ENCODE data around the gene SCARB1.
A peak's percentile ranks its signal among the peaks of the same experiment; 100 is the strongest.

Gene SCARB1

DNA sequence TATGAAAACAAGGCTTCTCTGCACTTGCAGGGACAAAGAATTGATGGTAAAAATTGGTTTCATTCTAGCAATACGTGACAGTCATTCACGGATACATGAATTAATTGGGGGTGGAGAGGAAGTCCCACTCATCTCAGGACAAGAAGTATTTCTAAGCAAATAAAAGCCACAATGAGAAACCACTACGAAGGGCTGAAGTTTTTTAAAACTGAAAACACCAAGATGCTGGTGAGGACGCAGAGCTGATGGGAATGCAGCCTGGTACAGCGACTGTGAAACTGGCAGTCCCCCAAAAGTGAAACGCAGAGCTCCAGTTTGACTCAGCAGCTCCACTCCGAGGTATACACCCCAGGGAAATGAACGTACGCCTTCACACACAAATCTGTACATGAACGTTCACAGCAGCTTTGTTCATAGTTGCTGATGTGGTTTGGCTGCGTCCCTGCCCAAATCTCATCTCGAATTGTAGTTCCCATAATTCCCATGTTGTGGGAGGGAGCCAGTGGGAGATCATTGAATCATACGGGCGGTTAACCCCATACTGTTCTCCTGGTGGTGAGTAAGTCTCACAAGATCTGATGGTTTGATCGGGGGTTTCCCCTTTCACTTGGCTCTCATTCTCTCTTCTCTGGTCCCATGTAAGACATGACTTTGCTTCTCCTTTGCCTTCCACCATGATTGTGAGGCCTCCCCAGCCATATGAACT lies 89.0 kb downstream of the SCARB1 start:
- DNase-seq (ENCODE audit: low read depth): peak; percentile 98

DNA sequence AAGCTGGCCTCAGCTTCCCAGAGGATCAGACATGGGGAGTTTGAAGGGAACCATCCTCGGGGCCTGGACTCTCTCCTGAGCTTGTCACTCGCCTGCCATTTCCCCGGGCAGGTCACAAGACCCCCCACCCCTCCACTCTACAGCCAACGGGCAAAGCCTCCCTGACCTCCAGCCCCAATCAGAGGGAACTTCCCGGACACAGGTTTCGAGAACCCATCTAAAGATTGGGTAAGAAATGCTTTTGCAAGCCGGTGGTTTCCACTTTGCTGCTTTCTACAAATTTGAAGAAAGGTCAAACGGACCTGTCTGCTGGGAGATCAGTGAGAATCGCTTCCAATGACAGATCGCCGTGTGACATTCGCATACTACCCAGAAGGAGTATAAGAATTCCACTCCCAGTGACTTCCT lies 89.6 kb downstream of the SCARB1 start:
- peak; percentile 70 for DNase-seq (ENCODE audit: low read depth)

- no peak for DNase-seq (ENCODE audit: low read depth)
Observed at GRCh38 chr12:124772289-124773170, 91.1 kb downstream of the SCARB1 start.

DNA sequence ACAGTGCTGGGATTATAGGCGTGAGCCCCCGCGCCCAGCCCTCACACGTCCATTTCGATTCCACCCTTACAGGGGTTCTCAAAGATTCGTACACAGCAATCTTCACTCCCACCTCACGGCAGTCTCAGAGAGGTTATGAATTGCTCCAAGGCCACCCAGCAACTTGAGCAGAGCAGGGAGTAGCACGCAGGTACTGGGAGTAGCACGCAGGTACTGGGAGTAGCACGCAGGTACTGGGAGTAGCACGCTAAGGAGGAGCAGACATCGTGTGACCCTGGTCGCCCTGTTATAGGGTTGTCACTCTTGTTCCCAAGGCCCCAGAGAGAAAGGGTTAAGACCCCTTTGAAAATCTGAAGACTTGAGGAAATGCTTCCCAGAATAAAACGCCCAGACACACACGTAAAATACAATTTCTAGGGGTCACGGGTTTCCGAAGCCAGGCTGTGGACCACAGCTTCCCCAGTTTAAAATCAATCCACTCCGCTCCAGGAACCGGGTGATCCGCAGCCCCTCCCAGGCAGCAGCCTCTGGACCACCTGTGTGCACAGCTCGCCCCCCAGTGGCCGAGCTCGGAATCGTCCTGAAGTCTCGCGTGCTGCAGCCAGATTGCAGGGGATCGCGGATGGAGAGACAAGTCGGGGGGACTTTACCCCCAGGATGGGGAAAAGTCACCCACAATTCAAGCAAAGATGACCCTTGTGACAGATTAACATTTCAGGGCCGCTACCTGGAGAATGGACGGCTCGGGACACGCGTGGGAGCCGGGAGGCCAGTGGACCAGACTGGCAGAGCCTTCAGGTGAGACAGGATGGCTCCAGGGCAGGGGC lies 92.0 kb downstream of the SCARB1 start:
- no peak for DNase-seq (ENCODE audit: low read depth)

DNA sequence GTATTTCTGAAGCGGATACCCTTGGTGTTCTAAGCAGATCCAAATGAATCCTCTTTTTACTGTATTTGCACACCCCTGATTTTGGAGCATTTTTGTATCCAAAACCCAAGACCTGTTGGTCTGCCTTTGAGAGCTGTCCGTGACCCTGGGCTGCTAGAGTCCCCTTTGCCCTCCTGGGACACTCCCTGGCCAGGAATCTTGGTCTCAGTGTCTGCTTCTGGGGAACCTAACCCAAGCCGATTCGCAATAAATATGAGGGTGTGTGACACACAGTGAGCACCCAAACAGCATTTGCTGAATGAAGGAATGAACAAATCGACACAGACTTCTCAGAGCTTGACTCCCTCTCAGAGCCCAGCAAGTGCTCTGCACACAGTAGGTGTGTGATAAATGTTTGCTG lies 92.9 kb downstream of the SCARB1 start:
- no peak for DNase-seq (ENCODE audit: low read depth)

DNA sequence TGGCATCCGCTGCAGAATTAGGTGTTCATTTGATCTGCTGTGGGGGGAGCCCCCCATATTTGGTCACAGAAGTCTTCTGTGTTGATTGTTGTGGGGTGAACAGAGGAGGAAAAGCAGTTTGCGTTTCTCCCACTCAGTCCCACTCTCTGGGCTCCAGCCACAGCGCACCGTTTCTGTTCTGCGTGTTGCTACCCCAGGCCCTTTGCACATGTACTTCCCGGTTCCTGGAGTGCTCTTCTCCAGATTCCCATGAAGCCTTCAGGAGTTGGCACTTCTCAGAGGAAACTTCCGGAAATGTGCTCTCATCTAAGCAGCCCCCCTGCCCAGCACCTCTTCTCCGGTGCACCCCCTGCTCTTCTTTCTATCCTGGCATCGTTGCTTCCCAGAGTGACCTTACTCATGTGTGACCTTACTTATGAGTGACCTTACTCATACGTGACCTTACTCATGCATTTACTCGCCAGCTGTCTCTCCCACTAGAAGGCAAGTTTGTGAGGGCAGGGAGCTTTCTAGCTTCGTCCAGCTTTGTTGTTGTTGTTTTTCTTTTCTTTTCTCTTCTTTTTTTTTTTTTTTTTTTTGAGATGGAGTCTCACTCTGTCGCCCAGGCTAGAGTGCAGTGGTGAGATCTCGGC lies 93.7 kb downstream of the SCARB1 start:
- no peak for DNase-seq (ENCODE audit: low read depth)

DNA sequence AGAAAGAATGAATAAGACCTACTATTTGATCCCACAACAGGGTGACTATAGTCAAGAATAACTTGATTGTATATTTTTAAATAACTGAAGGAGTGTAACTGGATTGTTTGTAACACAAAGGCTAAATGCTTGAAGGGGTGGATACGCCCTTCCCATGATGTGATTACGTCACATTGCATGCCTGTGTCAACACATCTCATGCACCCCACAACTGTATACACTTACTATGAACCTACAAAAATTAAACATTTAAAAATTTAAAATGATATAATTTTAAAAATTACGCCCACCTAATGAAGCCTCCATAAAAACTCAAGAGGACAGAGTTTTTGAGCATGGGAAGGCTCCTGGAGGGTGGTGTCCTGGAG lies 94.5 kb downstream of the SCARB1 start:
- no peak for DNase-seq (ENCODE audit: low read depth)

- no peak for DNase-seq (ENCODE audit: low read depth)
Observed at GRCh38 chr12:124768452-124769162, 95.1 kb downstream of the SCARB1 start.

GRCh38 chr12:124767066-124767821 lies 96.4 kb downstream of the SCARB1 start:
- peak; percentile 50 for DNase-seq (ENCODE audit: low read depth)

DNA sequence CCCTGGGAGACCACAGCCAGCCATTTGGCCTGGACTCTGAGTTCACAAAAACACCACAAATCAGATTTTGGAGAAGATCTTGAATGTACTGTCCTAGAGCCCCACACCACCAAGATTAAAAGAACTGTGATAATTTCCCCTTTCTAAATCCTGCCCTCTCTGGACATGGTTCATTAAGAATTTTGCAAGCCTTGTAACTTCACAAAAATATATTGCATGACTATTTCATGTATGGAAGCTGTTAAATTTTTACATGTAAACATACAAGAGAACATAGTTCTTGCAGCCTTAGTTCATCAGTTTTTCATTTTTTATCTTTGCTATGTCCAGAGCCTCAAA lies 97.0 kb downstream of the SCARB1 start:
- DNase-seq (ENCODE audit: low read depth): no peak

DNA sequence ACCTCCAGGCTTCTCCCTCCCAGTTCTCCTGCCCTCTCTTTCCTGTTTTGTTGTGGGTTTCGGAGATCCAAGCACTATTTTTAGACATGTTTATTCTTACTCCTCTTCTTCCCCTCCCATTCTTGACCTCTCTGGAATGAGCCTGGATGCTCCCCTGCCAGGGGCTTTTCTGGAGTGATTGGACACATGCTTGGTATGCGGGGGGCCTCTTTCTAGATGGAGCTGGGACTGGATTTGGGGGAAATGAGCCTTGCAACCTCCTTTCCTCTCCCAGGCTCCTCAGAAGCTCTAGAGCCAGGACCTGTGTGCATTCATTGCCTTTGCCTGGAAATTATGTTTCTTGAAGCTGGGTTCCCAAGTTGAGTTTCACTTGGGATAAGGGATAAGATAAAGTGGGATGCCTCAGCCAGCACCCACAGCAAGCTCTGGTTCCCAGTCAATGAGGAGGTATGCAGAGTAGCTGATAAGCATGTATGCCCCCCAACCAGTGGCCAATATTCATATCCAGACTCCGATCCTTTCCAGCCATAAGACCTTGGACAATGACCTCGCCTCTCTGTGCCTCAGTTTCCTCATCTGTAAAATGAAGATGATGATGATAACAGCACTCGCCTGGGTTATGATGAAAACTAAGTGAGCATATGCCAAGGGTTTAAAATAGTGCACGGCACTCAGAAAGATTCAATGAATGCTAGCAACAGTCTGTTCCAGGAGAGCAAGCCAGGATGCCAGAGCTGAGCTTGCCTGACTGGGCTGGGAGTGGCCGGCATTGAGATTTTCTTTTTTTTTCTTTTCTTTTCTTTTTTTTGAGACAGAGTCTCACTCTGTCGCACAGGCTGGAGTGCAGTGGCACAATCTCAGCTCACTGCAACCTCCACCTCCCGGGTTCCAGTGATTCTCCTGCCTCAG lies 97.8 kb downstream of the SCARB1 start:
- peak; percentile 58 for DNase-seq (ENCODE audit: low read depth)

- DNase-seq (ENCODE audit: low read depth): peak; percentile 99
Observed at GRCh38 chr12:124764870-124765580, 98.6 kb downstream of the SCARB1 start.

DNA sequence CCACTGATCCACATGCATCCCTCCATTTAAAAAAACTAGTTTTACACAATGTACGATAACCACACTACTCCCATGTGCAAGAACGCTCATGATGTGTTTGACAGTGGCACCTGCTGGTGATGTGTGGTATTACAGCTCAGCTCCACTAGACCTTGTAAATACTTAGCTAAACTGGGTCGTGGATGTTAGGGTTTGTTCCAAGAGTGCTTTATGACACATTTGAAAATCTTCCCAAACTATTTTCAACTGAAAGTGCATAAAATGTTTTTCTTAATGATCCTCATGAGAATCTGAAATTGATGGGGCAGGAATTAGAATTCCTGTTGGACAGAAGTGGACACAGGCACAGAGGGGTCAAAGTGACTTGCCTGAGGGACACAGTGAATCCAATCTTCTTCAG lies 99.2 kb downstream of the SCARB1 start:
- DNase-seq (ENCODE audit: low read depth): peak; percentile 87

DNA sequence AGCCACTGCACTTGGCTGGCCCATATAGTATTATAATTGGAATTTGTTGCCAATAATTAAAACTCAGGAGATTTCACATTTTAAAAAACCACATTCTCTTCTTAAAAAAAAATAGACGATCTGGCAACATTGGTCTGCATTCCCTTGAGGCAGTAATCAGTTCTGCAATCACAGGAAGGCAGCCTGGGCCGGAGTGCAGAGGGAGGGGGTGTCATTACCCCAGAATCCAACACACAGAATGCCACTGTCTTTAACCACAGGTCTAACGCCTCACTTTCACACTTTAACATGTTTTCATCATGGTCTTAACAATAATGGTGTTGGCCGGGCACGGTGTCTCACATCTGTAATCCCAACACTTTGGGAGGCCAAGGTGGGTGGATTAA lies 100.1 kb downstream of the SCARB1 start:
- no peak for DNase-seq (ENCODE audit: low read depth)

DNA sequence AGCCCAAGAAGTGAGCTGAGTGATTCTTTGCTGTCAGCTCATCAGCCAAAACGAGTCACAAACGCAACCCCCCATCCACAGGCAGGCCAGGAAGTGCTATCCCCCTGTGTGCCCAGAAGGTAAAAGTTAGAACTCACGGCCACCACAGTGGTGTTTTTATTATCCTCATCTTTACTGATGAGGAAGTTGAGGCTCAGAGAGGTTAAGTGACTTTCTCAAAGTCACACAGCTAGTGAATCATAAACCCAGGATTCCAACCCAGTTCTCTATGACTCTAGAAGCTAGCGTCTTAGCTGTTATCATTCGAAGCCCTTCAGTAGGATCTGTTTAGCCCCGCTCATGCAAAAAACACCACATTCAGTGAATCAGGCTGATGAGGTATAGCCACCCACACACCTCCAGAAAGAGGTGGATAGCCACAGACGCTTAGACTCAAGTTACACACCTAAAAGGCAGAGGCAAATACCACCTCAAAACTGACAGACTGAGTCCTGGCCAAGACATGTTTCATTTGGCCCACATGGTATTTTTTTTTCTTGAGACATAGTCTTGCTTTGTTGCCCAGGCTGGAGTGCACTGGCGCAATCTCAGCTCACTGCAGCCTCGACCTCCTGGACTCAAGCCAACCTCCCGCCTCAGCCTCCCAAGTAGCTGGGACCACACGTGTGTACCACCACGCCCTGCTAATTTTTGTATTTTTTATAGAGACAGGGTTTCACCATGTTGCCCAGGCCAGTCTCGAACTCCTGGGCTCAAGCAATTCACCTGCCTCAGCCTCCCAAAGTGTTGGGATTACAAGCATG lies 100.7 kb downstream of the SCARB1 start:
- peak; percentile 27 for DNase-seq (ENCODE audit: low read depth)

GRCh38 chr12:124762384-124762783 lies 101.3 kb downstream of the SCARB1 start:
- no peak for DNase-seq (ENCODE audit: low read depth)

DNA sequence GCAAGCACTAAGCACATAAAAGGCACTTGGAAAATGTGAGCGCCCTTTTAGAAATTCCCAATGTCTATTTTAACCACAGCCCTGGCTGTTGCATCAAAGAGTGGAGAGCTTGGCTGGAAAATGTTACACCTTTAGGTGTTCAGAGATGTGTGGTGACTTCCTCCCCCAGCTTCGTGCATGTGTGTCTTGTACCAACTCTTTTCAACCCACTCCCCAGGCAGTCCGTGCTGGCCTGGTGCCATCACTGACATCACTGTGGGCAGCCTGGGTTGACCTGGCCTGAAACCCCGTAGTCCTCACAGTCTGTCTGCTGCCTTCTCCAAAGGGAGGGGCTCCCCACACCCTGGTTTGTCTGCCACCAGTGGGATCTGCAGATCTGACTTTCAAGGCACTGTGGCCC lies 101.8 kb downstream of the SCARB1 start:
- DNase-seq (ENCODE audit: low read depth): peak; percentile 53

- DNase-seq (ENCODE audit: low read depth): no peak
Observed at GRCh38 chr12:124761056-124761455, 102.6 kb downstream of the SCARB1 start.
